ENCODE measurements around the gene COMTD1.

- TF ChIP-seq CTCF (IDR thresholded peaks at IDR 0.05) = no peak
- no peak for TF ChIP-seq POLR2A (IDR thresholded peaks at IDR 0.05)
Observed at GRCh38 chr10:75207857-75208144, 28.0 kb downstream of the COMTD1 start.

All from uterus (tissue), 2 donors.